GM23248 (cell line): Measurements from ENCODE around the gene ABHD6. TPM values are rescaled to one million over a fixed set of nuclear protein-coding genes. Genes with fewer than 3 reads are reported as not detected.
A peak's percentile ranks its signal among the peaks of the same experiment; 100 is the strongest.

Experiments
- DNase-seq: peaks from one replicate; pipeline ENCODE4 v3.0.0-alpha.2; 2015
- H2AFZ ChIP-seq: fragments of 200-600 bp; sonication (generic); 2 replicates; pipeline ENCODE4 v1.6.1; 2016; ENCODE audit warnings: antibody characterized with exemption
- H3F3A ChIP-seq: fragments of 200-600 bp; sonication (generic); 2 replicates; pipeline ENCODE4 v1.6.1; 2016; ENCODE audit warnings: mild to moderate bottlenecking, antibody characterized with exemption, mixed run types; ENCODE audit not compliant: insufficient read depth
- H3K27ac ChIP-seq: fragments of 200-600 bp; sonication (generic); 2 replicates; pipeline ENCODE4 v1.5.1; 2016; ENCODE audit warnings: mild to moderate bottlenecking
- H3K27me3 ChIP-seq: fragments of 200-600 bp; sonication (generic); replicated peaks from 2 replicates; pipeline ENCODE4 v1.6.1; 2016; ENCODE audit warnings: mild to moderate bottlenecking; ENCODE audit not compliant: insufficient read depth
- H3K36me3 ChIP-seq: fragments of 200-600 bp; sonication (generic); 2 replicates; pipeline ENCODE4 v1.6.1; 2016; ENCODE audit warnings: low read depth, mild to moderate bottlenecking
- H3K4me1 ChIP-seq: fragments of 200-600 bp; sonication (generic); 2 replicates; pipeline ENCODE4 v1.6.1; 2016; ENCODE audit warnings: mild to moderate bottlenecking; ENCODE audit not compliant: insufficient read depth
- H3K4me2 ChIP-seq: fragments of 200-600 bp; sonication (generic); one replicate; pipeline ENCODE4 v1.6.1; 2016; ENCODE audit warnings: mild to moderate bottlenecking; ENCODE audit not compliant: unreplicated experiment
- H3K4me3 ChIP-seq: fragments of 200-600 bp; sonication (generic); 2 replicates; pipeline ENCODE4 v1.5.1; 2016; ENCODE audit warnings: mild to moderate bottlenecking
- H3K79me2 ChIP-seq: fragments of 200-600 bp; sonication (generic); 2 replicates; pipeline ENCODE4 v1.6.1; 2016; ENCODE audit warnings: mild to moderate bottlenecking; ENCODE audit not compliant: insufficient read depth
- H3K9ac ChIP-seq: fragments of 200-600 bp; sonication (generic); 2 replicates; pipeline ENCODE4 v1.6.1; 2016; ENCODE audit warnings: mild to moderate bottlenecking
- H3K9me2 ChIP-seq: fragments of 200-600 bp; sonication (generic); 2 replicates; pipeline ENCODE4 v1.6.1; 2016; ENCODE audit warnings: mixed run types, mild to moderate bottlenecking, moderate library complexity; ENCODE audit not compliant: insufficient read depth
- H3K9me3 ChIP-seq: fragments of 200-600 bp; sonication (generic); one replicate; pipeline ENCODE4 v1.6.1; 2017; ENCODE audit warnings: low read depth
- H4K20me1 ChIP-seq: fragments of 200-600 bp; sonication (generic); 2 replicates; pipeline ENCODE4 v1.6.0; 2016; ENCODE audit not compliant: insufficient read depth
- EZH2 ChIP-seq: fragments of 200-600 bp; sonication (generic); IDR thresholded peaks from 2 replicates; pipeline ENCODE4 v1.6.1; 2018; ENCODE audit warnings: antibody characterized with exemption, mild to moderate bottlenecking; ENCODE audit not compliant: insufficient read depth, poor library complexity, severe bottlenecking
- EZH2phosphoT487 ChIP-seq: fragments of 200-600 bp; sonication (generic); IDR thresholded peaks from 2 replicates; pipeline ENCODE4 v1.6.1; 2018; ENCODE audit warnings: antibody characterized with exemption, moderate library complexity, mild to moderate bottlenecking, low read depth; ENCODE audit not compliant: insufficient read depth
- WGBS, 2 experiments: methylation state at CpG; one replicate each; pipeline ENCODE4 v1.1.6; 2015 to 2017; ENCODE audit warnings: low lambda C conversion rate in 2 of 2, low coverage in 1 of 2; ENCODE audit errors: missing lambda C conversion rate in 2 of 2; 5-methylcytosine and 5-hydroxymethylcytosine counted together
- in situ Hi-C: fragments of 300-500 bp; cut with MboI; formaldehyde crosslinking; loops from 2 replicates; pipeline ENCODE4 v1.15.0; 2020
- polyA plus RNA-seq: library from polyadenylated mRNA; unstranded; fragments of >200 nt; fragmentation: Nextera tagmentation; extraction: Ambion mirVana; gene quantifications from 2 replicates; pipeline ENCODE4 v1.2.1, GENCODE V29; 2016
- total RNA-seq: library from RNA; depleted of rRNA; stranded (reverse); fragments of >200 nt; shearing (Covaris generic); gene quantifications from 2 replicates; pipeline ENCODE4 v1.2.3, GENCODE V29; 2014; rRNA removed

The ABHD6 gene
- total RNA-seq (5.3 and 5.8 TPM in 2 replicates), polyA plus RNA-seq (4.4 and 4.8 TPM in 2 replicates)

GRCh38 chr3:58237238-58237940, at the start of gene ABHD6:
Gene ABHD6, plus strand, starts transcription at chr3:58237792. Its CDS starts 18,795 bp downstream, at chr3:58256587.
- Histone ChIP-seq H3K9ac (peak within 1 kb of the TSS; percentile 59), H3F3A (no peaks in the 10 kb centered on the region), H3K27ac (no peak within 1 kb of the TSS), H3K27me3 (no peaks in the 10 kb centered on the region), H2AFZ (peak within 1 kb of the TSS; percentile 82), H3K4me2 (peak within 1 kb of the TSS; percentile 81), H3K4me1 (no peaks in the 10 kb centered on the region; the same call in 1 of the 2 replicates), H3K36me3 (no peaks in the 10 kb centered on the region), H3K4me3 (peak within 1 kb of the TSS; percentile 86), H3K79me2 (no peaks in the 10 kb centered on the region; the same call in 1 of the 2 replicates), H4K20me1 (no peaks in the 10 kb centered on the region), H3K9me3 (no peaks in the 10 kb centered on the region), H3K9me2 (no peaks in the 10 kb centered on the region)
- DNase-seq = peak; percentile 86
- 0 to 1% methylated on average over 37 to 42 of the region's 77 CpGs for WGBS, 2 experiments
- TF ChIP-seq EZH2 (no peak), EZH2phosphoT487 (no peak)
- in situ Hi-C loops = no loop called here

- Histone ChIP-seq H3K36me3 (no peaks in the 10 kb centered on the region), H3K79me2 (no peaks in the 10 kb centered on the region), H3K4me3 (no peak overlapping the region), H3K4me2 (no peak overlapping the region), H3F3A (no peaks in the 10 kb centered on the region), H3K9ac (no peak overlapping the region), H3K9me2 (no peaks in the 10 kb centered on the region), H3K4me1 (no peaks in the 10 kb centered on the region), H3K27me3 (no peaks in the 10 kb centered on the region), H4K20me1 (no peaks in the 10 kb centered on the region), H2AFZ (no peak overlapping the region), H3K27ac (no peak overlapping the region), H3K9me3 (no peaks in the 10 kb centered on the region)
- WGBS, 2 experiments = 46 to 48% methylated on average over 6 of the region's 6 CpGs
- in situ Hi-C loops = loop anchor here (5.0 kb wide), 1 partner anchor 114 kb away; no protein-coding TSS in a partner anchor
- peak; percentile 54 for DNase-seq
- TF ChIP-seq EZH2 (no peak), EZH2phosphoT487 (no peak)
Measured at GRCh38 chr3:58188173-58188564, 49.4 kb upstream of the ABHD6 start.

- in situ Hi-C loops = loop anchor here (5.0 kb wide), 1 partner anchor 113 kb away; no protein-coding TSS in a partner anchor
- no peak overlapping the region for H3K4me2 ChIP-seq
- no peaks in the 10 kb centered on the region for H3F3A ChIP-seq
- no peaks in the 10 kb centered on the region for H3K9me3 ChIP-seq
- WGBS, 2 experiments = 81% methylated on average over 10 of the region's 10 CpGs
- no peak for TF ChIP-seq EZH2phosphoT487
- H3K27ac ChIP-seq = no peak overlapping the region
- no peak overlapping the region for H2AFZ ChIP-seq
- H3K79me2 ChIP-seq = no peaks in the 10 kb centered on the region
- H3K4me3 ChIP-seq = no peak overlapping the region
- no peaks in the 10 kb centered on the region for H3K9me2 ChIP-seq
- DNase-seq = no peak
- no peaks in the 10 kb centered on the region for H3K36me3 ChIP-seq
- H3K27me3 ChIP-seq = no peaks in the 10 kb centered on the region
- no peaks in the 10 kb centered on the region for H4K20me1 ChIP-seq
- H3K9ac ChIP-seq = no peak overlapping the region
- no peaks in the 10 kb centered on the region for H3K4me1 ChIP-seq
Measured at GRCh38 chr3:58188921-58189451, 48.6 kb upstream of the ABHD6 start.

- TF ChIP-seq EZH2 (no peak), EZH2phosphoT487 (no peak)
- no peaks in the 10 kb centered on the region for H3K9me3 ChIP-seq
- H3K9me2 ChIP-seq = no peaks in the 10 kb centered on the region
- in situ Hi-C loops = loop anchor here (5.0 kb wide), 1 partner anchor 113 kb away; no protein-coding TSS in a partner anchor
- no peaks in the 10 kb centered on the region for H3K4me1 ChIP-seq
- H3K27me3 ChIP-seq = no peaks in the 10 kb centered on the region
- H3K27ac ChIP-seq = no peak overlapping the region
- no peak overlapping the region for H2AFZ ChIP-seq
- H3F3A ChIP-seq = no peaks in the 10 kb centered on the region
- H4K20me1 ChIP-seq = no peaks in the 10 kb centered on the region
- no peak overlapping the region for H3K4me3 ChIP-seq
- H3K4me2 ChIP-seq = no peak overlapping the region
- no peaks in the 10 kb centered on the region for H3K79me2 ChIP-seq
- DNase-seq = no peak
- no peak overlapping the region for H3K9ac ChIP-seq
- no peaks in the 10 kb centered on the region for H3K36me3 ChIP-seq
- 56 to 64% methylated on average over 5 of the region's 5 CpGs for WGBS, 2 experiments
Measured at GRCh38 chr3:58189691-58190090, 47.9 kb upstream of the ABHD6 start.
